ENCODE measurements around the gene LMO7.

Gene LMO7

GRCh38 chr13:75763512-75763911 is 127.4 kb downstream of the LMO7 start:
- H3K9me3 ChIP-seq = no peaks in the 10 kb centered on the region
- no peaks in the 10 kb centered on the region for H3K27me3 ChIP-seq
- intact Hi-C loops (cut with DNase I; ENCODE audit: low total_unique reads) = no loop called here
- no peak for DNase-seq
- no peak for TF ChIP-seq CTCF (IDR thresholded peaks at IDR 0.05)
- no peak overlapping the region for H3K4me3 ChIP-seq
- peaks cover 0 to 40% (median 5%) of the 10 kb centered on the region in 4 donors for H3K4me1 ChIP-seq
- H3K27ac ChIP-seq = peak overlapping the region in 1 of 2 donors; percentile 63
- H3K36me3 ChIP-seq = no peaks in the 10 kb centered on the region

GRCh38 chr13:75764251-75764925 is 128.3 kb downstream of the LMO7 start:
- H3K4me1 ChIP-seq = peaks cover 0 to 40% (median 5%) of the 10 kb centered on the region in 4 donors
- no peaks in the 10 kb centered on the region for H3K9me3 ChIP-seq
- H3K27me3 ChIP-seq = no peaks in the 10 kb centered on the region
- H3K4me3 ChIP-seq = no peak overlapping the region
- no peak for TF ChIP-seq CTCF (IDR thresholded peaks at IDR 0.05)
- no peak for DNase-seq
- intact Hi-C loops (cut with DNase I; ENCODE audit: low total_unique reads) = no loop called here
- H3K36me3 ChIP-seq = no peaks in the 10 kb centered on the region
- H3K27ac ChIP-seq = peak overlapping the region in 1 of 2 donors; percentile 7

- Histone ChIP-seq H3K4me3 (no peak overlapping the region), H3K4me1 (peaks cover 0 to 37% (median 5%) of the 10 kb centered on the region in 4 donors), H3K9me3 (no peaks in the 10 kb centered on the region), H3K27ac (no peak overlapping the region), H3K27me3 (no peaks in the 10 kb centered on the region), H3K36me3 (no peaks in the 10 kb centered on the region)
- no peak for DNase-seq
- TF ChIP-seq CTCF (IDR thresholded peaks at IDR 0.05) = no peak
- intact Hi-C loops (cut with DNase I; ENCODE audit: low total_unique reads) = no loop called here
Observed at GRCh38 chr13:75764926-75765310, 128.8 kb downstream of the LMO7 start.

GRCh38 chr13:75766636-75767035 is 130.5 kb downstream of the LMO7 start:
- no peak overlapping the region for H3K4me3 ChIP-seq
- H3K36me3 ChIP-seq = no peaks in the 10 kb centered on the region
- no peaks in the 10 kb centered on the region for H3K9me3 ChIP-seq
- intact Hi-C loops (cut with DNase I; ENCODE audit: low total_unique reads) = no loop called here
- DNase-seq = no peak
- TF ChIP-seq CTCF (IDR thresholded peaks at IDR 0.05) = no peak
- peaks cover 0 to 40% (median 5%) of the 10 kb centered on the region in 4 donors for H3K4me1 ChIP-seq
- no peak overlapping the region for H3K27ac ChIP-seq
- no peaks in the 10 kb centered on the region for H3K27me3 ChIP-seq

GRCh38 chr13:75769141-75769905 is 133.2 kb downstream of the LMO7 start:
- H3K9me3 ChIP-seq = no peaks in the 10 kb centered on the region
- TF ChIP-seq CTCF (IDR thresholded peaks at IDR 0.05) = no peak
- no peak overlapping the region for H3K27ac ChIP-seq
- H3K4me3 ChIP-seq = no peak overlapping the region
- H3K4me1 ChIP-seq = peaks cover 0 to 37% (median 3%) of the 10 kb centered on the region in 4 donors
- intact Hi-C loops (cut with DNase I; ENCODE audit: low total_unique reads) = no loop called here
- no peaks in the 10 kb centered on the region for H3K27me3 ChIP-seq
- no peak for DNase-seq
- H3K36me3 ChIP-seq = no peaks in the 10 kb centered on the region

Data from tibial artery (tissue), 4 donors.